ENCODE measurements around the gene TDRD3. TPM values are rescaled to one million over a fixed set of nuclear protein-coding genes. Genes with fewer than 3 reads are reported as not detected.
"Not testable (repeated sequence)": the region's sequence is repeated elsewhere in the genome, so short reads cannot be mapped to it uniquely, and the experiment has no call there.

The TDRD3 gene
- polyA plus RNA-seq, 1 of the 3 experiments (the other 2 are of a cell fraction), result 3.8 TPM

DNA sequence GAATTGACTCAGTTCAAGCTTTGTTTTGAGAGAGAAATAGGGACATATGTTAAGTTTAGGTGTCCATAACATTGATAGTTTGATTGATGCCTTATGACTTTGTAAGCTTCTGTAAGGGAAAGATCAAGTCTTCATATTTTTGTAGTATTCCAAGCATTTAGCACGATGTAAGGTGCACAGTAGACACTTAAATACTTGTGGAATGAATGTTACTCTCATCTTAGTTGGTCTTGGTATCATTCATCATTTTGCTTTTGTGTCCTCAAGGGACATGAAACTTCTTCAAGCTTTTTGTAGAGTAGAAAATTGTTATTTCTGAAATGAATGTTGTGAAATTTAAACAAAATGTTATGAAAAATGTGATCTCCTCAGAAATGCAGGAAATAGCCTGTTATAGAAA lies 10.1 kb downstream of the TDRD3 start:
- Histone ChIP-seq H3K9me2 (no peaks in the 10 kb centered on the region), H3K79me2 (ENCODE audit: insufficient read depth) (peaks cover 34% of the 10 kb centered on the region), H3K9ac (no peak overlapping the region), H3K27me3 (ENCODE audit: insufficient read depth) (no peaks in the 10 kb centered on the region), H3K36me3 (replicated peaks in 1 of 2; ENCODE audit: control insufficient read depth in 1 of 2, insufficient read depth in 2 of 2, low read length in 1 of 2) (no peaks in the 10 kb centered on the region), H3K4me1 (ENCODE audit: control insufficient read depth in 1 of 2, insufficient read depth in 2 of 2, low read depth in 1 of 2, low read length in 1 of 2) (no peaks in the 10 kb centered on the region), H3F3A (replicated peaks; ENCODE audit: insufficient read depth) (no peaks in the 10 kb centered on the region), H3K9me3 (no peaks in the 10 kb centered on the region), H4K20me1 (ENCODE audit: insufficient read depth) (no peaks in the 10 kb centered on the region), H3K4me2 (no peak overlapping the region), H3K4me3 (ENCODE audit: low read depth in 2 of 2, low read length in 1 of 2) (no peak overlapping the region), H2AFZ (ENCODE audit: low read depth) (no peak overlapping the region), H3K27ac (ENCODE audit: low read depth in 2 of 2, low read length in 1 of 2) (no peak overlapping the region)
- TF ChIP-seq, protein P1, sequence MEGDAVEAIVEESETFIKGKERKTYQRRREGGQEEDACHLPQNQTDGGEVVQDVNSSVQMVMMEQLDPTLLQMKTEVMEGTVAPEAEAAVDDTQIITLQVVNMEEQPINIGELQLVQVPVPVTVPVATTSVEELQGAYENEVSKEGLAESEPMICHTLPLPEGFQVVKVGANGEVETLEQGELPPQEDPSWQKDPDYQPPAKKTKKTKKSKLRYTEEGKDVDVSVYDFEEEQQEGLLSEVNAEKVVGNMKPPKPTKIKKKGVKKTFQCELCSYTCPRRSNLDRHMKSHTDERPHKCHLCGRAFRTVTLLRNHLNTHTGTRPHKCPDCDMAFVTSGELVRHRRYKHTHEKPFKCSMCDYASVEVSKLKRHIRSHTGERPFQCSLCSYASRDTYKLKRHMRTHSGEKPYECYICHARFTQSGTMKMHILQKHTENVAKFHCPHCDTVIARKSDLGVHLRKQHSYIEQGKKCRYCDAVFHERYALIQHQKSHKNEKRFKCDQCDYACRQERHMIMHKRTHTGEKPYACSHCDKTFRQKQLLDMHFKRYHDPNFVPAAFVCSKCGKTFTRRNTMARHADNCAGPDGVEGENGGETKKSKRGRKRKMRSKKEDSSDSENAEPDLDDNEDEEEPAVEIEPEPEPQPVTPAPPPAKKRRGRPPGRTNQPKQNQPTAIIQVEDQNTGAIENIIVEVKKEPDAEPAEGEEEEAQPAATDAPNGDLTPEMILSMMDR (IDR thresholded peaks at IDR 0.05), result no peak
- TF ChIP-seq POLR2AphosphoS5 (IDR thresholded peaks at IDR 0.05; ENCODE audit: low read depth, low read length) (no peak), YY1 (IDR thresholded peaks at IDR 0.05; ENCODE audit: low read depth) (no peak), NRF1 (IDR thresholded peaks at IDR 0.05; ENCODE audit: low read depth, low read length) (no peak), EZH2phosphoT487 (IDR thresholded peaks at IDR 0.05; ENCODE audit: borderline replicate concordance, low read depth) (no peak), CHD2 (IDR thresholded peaks at IDR 0.05; ENCODE audit: low read length, partially characterized antibody) (no peak), FOXM1 (IDR thresholded peaks at IDR 0.05; ENCODE audit: low read depth) (no peak), RAD21 (IDR thresholded peaks at IDR 0.05; ENCODE audit: low read length) (no peak), MEF2A (IDR thresholded peaks at IDR 0.05; ENCODE audit: borderline replicate concordance, low read depth) (no peak), GABPA (IDR thresholded peaks at IDR 0.05; ENCODE audit: low read depth) (no peak), RXRA (IDR thresholded peaks at IDR 0.05; ENCODE audit: borderline replicate concordance, low read depth) (no peak), EP300 (IDR thresholded peaks at IDR 0.05; ENCODE audit: borderline replicate concordance in 1 of 2, low read depth in 1 of 2, low read length in 1 of 2) (no peak), NFIC (IDR thresholded peaks at IDR 0.05; ENCODE audit: borderline replicate concordance) (no peak), MXI1 (IDR thresholded peaks at IDR 0.05; ENCODE audit: low read depth, low read length) (no peak)
- TF ChIP-seq, protein P2, sequence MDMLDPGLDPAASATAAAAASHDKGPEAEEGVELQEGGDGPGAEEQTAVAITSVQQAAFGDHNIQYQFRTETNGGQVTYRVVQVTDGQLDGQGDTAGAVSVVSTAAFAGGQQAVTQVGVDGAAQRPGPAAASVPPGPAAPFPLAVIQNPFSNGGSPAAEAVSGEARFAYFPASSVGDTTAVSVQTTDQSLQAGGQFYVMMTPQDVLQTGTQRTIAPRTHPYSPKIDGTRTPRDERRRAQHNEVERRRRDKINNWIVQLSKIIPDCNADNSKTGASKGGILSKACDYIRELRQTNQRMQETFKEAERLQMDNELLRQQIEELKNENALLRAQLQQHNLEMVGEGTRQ (IDR thresholded peaks at IDR 0.05; ENCODE audit: borderline replicate concordance, low read depth, low read length), result no peak
- TF ChIP-seq, protein P3, sequence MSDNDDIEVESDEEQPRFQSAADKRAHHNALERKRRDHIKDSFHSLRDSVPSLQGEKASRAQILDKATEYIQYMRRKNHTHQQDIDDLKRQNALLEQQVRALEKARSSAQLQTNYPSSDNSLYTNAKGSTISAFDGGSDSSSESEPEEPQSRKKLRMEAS (IDR thresholded peaks at IDR 0.05; ENCODE audit: low read depth), result no peak
- TF ChIP-seq, protein P4, sequence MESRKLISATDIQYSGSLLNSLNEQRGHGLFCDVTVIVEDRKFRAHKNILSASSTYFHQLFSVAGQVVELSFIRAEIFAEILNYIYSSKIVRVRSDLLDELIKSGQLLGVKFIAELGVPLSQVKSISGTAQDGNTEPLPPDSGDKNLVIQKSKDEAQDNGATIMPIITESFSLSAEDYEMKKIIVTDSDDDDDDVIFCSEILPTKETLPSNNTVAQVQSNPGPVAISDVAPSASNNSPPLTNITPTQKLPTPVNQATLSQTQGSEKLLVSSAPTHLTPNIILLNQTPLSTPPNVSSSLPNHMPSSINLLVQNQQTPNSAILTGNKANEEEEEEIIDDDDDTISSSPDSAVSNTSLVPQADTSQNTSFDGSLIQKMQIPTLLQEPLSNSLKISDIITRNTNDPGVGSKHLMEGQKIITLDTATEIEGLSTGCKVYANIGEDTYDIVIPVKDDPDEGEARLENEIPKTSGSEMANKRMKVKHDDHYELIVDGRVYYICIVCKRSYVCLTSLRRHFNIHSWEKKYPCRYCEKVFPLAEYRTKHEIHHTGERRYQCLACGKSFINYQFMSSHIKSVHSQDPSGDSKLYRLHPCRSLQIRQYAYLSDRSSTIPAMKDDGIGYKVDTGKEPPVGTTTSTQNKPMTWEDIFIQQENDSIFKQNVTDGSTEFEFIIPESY (IDR thresholded peaks at IDR 0.05; ENCODE audit: borderline replicate concordance, low read depth), result no peak
- TF ChIP-seq, protein P5, sequence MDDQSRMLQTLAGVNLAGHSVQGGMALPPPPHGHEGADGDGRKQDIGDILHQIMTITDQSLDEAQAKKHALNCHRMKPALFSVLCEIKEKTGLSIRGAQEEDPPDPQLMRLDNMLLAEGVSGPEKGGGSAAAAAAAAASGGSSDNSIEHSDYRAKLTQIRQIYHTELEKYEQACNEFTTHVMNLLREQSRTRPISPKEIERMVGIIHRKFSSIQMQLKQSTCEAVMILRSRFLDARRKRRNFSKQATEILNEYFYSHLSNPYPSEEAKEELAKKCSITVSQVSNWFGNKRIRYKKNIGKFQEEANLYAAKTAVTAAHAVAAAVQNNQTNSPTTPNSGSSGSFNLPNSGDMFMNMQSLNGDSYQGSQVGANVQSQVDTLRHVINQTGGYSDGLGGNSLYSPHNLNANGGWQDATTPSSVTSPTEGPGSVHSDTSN (IDR thresholded peaks at IDR 0.05), result no peak
- WGBS (ENCODE audit: low lambda C conversion rate), result 76% methylated on average over 1 of the region's 1 CpG
- ChIA-PET CTCF (interaction anchor here (0.6 to 1.5 kb wide), 4 partner anchors 9 to 1322 kb away, joined by 3 to 5 read pairs (median 4); partner anchors contain the start of gene TDRD3), POLR2A (no interaction called here)
- no peak for DNase-seq

DNA sequence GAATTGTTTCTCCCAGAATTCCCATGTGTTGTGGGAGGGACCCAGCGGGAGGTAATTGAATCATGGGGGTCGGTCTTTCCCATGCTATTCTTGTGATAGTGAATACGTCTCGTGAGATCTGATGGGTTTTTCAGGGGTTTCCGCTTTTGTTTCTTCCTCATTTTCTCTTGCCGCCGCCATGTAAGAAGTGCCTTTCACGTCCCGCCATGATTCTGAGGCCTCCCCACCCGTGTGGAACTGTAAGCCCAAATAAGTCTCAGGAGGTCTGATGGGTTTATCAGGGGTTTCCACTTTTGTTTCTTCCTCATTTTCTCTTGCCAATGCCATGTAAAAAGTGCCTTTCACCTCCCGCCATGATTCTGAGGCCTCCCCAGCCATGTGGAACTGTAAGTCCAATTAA lies 10.8 kb downstream of the TDRD3 start:
- H3F3A ChIP-seq (replicated peaks; ENCODE audit: insufficient read depth); POLR2A ChIA-PET; H3K9me2 ChIP-seq; H3K4me2 ChIP-seq; H3K9ac ChIP-seq; H3K27me3 ChIP-seq (ENCODE audit: insufficient read depth); H2AFZ ChIP-seq (ENCODE audit: low read depth); H4K20me1 ChIP-seq (ENCODE audit: insufficient read depth); H3K9me3 ChIP-seq; DNase-seq; H3K4me3 ChIP-seq (ENCODE audit: low read depth in 2 of 2, low read length in 1 of 2); CTCF ChIA-PET; H3K27ac ChIP-seq (ENCODE audit: low read depth in 2 of 2, low read length in 1 of 2); H3K4me1 ChIP-seq (ENCODE audit: control insufficient read depth in 1 of 2, insufficient read depth in 2 of 2, low read depth in 1 of 2, low read length in 1 of 2); H3K36me3 ChIP-seq (replicated peaks in 1 of 2; ENCODE audit: control insufficient read depth in 1 of 2, insufficient read depth in 2 of 2, low read length in 1 of 2): not testable (repeated sequence)
- peaks cover 31% of the 10 kb centered on the region for H3K79me2 ChIP-seq (ENCODE audit: insufficient read depth)
- 97% methylated on average over 11 of the region's 11 CpGs for WGBS (ENCODE audit: low lambda C conversion rate)
